DMS153 treated with DMSO at 0.1 percent for 48 hours (cell line): ENCODE measurements around the gene SMIM36.
"Not testable (repeated sequence)": the region's sequence is repeated elsewhere in the genome, so short reads cannot be mapped to it uniquely, and the experiment has no call there.

Experiments used
- DNase-seq: peaks from one replicate; lab custom pipeline; 2025; ENCODE audit not compliant: unreplicated experiment; lab: John Stamatoyannopoulos, UW

Gene SMIM36

DNA sequence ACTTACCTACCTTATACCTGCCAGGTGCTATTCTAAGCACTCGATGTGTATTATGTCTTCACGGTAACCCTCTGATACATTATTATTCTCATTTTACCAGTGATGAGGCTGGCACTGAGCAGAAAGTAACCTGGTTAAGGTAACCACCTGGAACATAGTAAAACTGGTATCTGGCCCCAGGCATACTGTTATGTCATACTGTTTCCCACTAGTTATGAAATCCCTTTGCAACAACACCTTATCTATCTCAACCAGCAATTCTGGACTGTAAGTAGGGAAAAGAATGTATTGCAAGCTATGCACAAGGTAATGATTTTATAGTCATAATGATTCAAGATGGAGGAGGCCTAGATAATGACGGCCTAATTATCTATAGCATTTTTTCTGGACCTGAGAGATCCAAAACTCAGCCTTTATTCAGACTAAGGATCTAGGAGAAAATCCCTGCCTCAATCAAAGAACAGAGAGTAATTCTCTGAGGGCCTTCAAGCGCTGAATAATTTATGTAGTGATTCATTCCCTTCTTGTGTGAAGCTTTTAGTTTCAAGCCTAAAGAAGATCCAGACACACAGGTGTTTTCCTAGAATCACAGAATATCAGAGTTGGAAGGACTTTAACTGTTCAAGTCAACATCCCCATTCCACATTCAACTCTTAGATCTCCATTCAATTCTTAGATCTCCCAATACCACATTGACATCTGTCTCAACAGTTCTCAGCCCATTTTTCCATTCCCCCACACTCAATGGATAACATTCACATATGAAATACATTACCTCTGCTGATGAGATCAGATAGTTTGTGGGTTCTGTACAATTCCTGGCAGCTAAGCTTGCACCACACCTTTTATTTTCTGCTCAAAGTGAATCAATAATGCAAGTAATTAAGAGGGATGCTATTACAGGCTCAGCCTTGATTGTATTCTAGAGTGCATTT is 74.8 kb downstream of the SMIM36 start:
- DNase-seq: no peak

DNA sequence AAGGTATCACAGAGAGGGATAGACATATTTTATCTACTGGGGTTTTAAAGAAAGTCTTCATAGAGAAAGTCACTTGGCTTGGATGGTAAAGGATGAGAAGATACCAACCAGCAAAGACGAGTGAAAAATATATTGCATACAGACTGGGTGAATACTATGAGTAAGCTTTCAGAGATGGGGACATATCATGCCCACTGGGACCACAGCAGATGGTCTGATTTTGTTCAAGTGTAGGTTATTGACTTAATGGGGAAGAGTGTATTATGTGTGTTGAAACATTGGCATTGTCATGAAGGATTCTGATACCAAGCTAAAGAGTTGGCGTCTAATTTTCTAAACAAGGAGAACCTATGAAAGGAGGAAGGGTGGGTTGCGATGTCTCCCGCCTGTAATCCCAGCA is 75.8 kb downstream of the SMIM36 start:
- DNase-seq: no peak

DNA sequence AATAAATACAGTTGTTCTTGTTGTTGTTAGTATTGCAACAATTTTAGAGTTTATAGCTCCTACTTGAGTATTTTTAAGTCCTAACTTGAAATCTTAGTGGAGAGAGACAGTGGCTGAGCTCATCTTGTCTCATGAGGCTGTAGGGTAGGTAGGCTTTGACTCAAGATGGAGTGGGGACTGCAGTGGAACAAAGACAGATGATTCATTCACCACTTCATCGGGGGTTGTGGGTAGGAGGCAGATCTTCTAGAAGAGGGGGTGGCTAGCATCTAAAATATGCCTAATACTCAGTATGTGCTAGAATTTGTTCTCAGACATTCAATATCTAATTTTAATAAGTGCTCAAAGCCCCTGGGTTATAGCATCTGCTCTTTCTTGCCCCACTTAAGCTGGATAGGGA is 76.5 kb downstream of the SMIM36 start:
- no peak for DNase-seq

DNA sequence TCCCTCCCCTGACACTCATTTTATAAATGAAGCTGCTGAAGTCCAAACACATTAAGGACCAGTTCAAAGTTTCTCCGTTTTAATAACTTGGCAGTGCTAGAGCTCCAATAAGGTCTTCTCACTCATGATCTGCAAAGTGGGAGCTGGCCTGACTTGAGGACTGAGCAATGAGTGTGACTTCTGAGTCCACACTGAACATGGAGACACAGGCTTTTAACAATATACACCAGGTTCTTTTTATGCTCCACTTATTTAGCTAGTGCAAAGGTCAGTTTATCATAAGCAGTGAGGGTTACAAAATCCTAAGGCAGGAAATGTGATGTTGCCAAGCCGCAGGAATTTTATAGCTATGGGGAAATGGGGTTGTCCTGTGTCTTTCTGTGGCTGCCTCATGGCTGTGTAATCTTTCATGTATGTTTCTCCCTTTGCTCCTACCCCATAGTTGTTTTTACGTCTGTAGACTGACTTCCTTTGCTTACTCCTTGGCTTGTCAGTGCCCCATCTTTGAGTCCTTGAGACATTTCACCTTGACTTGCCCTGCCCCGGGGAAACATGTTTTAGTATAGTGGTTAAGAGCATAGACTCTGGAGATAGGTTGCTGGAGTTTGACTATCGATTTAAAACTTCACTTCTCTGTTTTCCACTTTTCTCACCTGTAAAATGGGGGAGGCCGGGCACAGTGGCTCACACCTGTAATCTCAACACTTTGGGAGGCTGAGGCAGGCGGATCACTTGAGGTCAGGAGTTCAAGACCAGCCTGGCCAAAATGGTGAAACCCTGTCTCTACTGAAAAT is 77.4 kb downstream of the SMIM36 start:
- DNase-seq: no peak

DNA sequence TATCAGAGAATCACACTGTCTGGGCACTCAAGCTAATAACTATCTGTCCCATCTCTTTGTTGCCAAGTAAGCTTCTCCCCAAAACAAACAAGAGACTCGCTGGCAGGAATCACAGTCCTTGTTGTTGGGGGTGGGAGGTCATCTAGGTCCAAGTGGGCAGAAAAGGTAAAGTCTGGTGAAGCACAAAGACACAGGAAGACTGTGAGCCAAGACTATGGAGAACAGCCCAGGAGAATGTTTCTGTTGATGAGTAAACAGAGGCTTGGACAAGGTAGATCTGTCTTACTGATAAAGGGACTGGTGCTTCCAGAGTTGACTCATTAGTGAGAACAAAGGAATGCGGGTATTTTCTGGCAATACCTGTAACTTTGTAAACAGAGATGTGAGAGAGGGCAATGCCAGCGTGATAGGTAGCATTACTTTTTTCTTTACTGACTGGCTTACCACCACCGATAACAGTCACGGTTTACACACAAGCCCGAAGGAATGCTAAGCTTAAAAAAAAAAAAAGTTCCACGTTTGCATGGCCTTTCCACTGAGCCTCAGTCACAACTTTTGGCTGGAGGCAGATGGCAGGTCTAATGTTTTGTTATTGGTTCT is 78.1 kb downstream of the SMIM36 start:
- no peak for DNase-seq

DNA sequence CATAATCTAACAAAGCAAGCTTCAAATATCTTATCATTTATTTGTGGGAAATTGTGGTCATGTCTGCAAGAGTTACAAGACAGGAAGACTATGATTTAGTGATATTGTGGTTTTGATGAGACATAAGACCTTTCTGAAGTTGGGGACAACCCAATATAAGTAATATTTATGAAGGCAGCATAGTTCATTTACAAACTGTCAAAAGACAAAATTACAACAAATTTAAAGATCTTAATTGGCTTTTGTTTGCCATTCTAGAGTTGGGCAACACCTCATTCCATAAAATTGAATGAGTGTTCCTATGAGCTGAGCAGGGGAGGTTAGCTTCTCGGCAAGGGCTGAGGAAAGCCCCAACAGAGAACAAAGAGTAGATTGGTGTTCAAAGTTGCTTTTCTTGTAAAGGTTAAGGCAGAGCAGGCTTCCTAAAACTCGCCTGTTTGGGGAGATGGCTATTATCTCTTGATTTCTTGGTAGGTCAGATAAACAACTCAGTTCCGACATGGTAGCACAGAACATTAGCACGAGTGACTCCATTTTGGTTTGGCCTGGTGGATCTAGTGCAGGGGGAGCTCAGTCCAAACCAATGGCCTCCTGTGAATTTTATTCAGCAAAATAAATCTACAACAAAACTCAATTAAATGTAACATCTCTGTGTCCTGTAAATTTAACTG is 78.8 kb downstream of the SMIM36 start:
- DNase-seq: no peak

DNA sequence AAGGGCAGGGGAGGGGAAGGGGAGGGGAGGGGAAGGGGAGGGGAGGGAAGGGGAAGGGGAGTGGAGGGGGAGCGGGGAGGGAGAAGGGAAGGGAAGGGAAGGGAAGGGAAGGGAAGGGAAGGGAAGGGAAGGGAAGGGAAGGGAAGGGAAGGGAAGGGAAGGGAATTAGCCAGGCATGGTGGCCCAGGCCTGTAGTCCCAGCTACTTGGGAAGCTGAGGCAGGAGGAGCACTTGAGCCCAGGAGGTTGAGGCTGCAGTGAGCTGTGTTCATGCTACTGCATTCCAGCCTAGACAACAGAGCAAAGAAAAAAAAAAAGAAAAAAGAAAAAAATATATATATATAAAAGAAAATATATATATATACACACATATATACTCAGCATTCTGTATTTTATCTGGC is 79.3 kb downstream of the SMIM36 start:
- DNase-seq: not testable (repeated sequence)

DNA sequence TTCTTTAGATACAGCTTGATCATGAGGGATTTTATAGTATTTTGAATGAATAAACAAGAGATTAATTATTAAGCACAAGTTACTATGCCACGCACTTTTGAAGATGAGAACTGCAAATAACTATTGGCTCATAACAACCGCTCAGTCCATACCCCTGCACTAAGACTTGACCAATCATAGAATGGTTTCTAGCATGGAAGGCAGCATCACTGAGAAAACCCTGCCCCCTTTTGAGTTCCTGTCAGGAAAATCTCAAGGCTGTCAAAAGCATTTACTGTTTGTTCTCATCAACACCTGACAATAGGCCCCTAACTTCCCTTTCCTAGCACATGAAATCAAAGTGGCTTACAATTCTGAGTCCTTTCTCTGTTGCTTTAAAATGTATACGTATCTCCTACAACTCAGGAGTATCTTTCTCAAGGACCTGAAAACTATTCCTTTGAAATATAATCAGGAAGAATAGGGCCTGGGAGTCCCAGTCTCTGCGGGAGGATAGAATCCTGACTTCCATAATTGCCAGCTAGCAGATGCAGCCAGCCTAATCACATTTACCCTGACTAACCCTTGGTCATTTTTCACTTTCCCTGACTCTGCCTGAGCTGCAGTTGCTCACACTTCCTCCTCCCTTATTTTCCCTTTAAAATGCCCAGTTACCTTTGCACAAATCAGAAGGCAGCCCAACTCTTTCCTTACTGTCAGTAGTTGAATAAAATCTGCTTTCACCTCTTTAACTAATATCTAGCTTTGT is 80.5 kb downstream of the SMIM36 start:
- no peak for DNase-seq

DNA sequence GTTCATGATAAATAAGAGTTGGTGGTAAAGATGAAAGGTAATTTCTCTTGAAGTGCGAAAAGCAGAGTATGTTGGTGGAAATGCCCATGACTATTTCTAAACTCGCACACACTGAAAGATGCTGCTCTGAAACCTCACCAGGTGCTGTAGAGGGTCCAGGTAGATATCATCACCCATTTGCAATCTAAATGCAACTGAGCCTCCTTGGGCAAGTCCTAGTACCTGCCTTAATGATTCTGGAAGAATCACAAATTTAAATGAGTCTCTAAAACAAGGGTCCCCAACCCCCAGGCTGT is 83.7 kb downstream of the SMIM36 start:
- DNase-seq: no peak

DNA sequence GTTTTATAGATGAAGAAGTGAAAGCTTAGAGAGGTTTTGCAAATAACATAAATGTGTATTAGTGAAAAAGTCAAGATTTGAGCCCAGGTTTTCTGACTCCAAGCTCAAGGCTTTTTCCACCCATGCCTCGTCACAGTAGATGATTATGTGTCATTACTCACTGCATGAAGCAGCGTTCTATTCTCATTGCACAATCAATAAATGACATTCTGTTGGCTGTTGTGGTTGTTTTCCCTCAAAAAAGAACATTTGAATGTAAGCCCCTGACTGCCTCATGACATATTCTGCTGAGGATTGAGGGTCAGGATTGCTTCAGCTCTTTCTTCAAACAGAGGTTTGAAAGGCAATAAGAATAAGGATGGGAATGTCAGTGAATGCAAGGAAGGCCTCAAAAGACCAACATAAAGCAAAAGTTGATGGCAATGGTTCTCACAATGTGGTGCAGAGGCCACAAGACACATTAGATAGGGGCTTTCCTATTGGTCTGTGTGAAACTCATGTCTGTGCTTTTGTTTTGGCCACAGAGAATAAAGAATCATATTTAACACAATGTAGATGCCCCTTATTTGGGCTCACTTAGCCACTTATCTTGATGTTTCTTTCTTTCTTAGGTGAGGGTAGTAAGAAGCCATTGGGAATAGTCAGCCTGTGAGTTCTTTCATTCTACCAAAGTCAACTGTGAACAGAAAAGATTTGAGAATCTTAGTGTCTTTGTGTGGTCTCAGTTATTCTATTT is 84.2 kb downstream of the SMIM36 start:
- no peak for DNase-seq

DNA sequence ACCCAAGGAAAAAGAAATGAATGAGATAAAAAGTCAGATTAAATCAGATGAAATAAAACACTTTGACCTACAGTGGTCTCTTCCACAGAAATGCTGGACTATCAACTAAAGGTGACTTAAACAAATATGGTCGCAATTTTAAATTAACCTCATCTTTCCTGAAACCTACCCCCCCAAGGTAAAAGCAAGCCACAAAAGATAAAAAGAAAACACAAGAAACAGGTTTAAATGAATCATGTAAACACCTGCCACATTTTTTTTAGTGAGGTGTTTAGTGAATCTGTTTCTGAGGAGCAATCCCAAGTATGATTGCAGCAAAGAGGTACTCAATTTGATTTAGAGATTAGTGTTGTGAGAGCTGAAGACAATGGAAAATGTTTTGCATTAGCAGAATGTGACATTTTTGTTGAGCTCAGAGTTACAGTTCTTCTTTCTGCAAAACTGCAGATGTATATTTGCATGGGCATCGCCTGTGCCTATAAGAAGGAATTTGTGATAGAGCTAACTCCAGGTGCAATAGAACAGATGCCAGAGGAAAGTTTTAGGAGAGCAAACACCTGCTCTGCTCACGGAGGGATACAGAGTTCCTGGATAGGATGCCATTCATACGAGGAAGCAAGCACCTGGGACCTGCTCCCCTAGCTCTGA is 86.2 kb downstream of the SMIM36 start:
- no peak for DNase-seq

DNA sequence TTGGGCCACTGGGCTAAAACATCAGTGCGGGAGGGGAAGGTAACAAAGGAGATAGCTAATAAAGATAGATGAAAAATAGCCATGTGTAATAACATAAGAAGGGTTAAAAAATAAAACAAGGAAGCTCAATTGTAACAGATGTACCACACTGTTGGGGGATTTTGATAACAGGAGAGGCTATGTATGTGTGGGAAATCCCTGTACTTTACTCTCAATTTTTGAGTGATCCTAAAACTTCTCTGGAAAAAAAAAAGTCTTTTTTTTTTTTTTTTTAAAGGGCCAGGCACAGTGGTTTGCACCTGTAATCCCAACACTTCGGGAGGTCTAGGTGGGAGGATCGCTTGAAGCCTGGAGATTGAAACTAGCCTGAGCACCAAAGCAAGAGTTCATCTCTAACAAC is 87.7 kb downstream of the SMIM36 start:
- no peak for DNase-seq

DNA sequence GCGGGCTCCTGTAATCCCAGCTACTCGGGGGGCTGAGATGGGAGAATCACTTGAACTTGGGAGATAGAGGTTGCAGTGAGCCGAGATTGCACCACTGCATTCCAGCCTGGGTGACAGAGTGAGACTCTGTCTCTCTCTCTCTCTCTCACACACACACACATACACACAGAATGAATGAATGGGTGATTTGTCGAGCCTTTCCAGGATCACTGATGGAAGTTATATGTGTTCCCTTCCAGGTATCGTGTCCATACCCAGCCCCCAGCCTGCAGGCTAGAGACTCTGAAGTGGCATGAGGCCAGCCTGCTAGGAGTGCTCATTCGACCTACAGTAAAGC is 88.5 kb downstream of the SMIM36 start:
- not testable (repeated sequence) for DNase-seq

DNA sequence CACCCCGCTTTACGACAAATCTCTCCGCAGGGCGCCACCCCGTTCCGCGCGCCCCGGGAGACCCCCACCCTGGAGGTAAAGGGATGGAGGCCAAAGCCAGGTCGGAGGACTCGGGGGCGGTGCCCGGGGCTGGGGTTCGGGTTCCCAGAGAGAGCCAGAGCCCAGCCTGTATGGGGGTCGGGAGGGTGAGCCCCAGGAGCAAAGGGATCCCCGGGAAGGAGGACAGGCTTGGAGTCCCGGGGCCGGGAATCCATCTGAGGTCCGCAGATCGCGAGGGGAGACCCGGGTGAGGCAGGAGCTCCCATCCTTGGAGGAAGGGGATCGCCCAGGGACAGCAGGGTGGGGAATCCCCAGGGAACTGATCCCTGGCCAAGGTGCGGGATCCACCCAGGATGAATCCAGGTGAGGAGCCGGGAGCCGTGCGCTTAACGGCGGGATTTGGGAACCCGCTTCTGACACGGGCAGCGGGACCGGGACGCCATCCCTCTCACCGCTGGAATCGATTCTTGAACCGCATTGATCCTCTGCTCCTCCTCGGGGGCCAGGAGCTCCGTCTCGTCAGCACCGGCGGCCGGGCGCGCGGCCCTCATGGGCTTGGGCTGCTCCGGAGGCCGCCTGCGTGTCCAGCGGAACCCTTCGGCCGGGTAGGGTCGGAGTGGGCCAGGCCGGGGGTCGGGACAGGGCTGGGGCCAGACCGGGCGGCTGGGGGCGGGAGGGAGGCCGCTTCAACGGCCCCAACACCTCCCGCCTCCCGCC is 89.9 kb downstream of the SMIM36 start, which contains the start of gene MMD:
Gene MMD, minus strand, starts transcription at position 657 of the 756 bp plus-strand sequence. Its CDS starts 140 bp downstream, at position 517.
- DNase-seq: peak; percentile 57

DNA sequence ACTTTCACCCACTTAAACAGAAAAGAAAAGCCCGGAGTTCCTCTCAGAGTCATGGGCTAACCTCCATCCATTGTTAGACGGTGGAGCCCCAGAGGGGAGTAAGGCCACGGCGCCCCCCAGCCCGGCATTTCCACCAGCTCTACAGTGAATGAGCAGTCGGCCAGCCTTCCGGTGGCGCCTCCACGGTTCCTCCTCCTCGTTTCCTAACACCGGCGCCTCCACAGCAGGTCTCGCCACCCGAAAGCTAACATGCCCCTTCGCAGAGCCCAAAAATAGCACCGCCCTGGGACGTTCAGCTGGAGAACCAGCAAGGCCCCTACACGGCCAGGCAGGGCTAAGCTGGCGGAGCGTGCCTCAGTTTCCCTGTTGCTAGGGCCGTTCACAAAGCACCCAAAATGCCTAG is 90.5 kb downstream of the SMIM36 start:
- peak; percentile 10 for DNase-seq

DNA sequence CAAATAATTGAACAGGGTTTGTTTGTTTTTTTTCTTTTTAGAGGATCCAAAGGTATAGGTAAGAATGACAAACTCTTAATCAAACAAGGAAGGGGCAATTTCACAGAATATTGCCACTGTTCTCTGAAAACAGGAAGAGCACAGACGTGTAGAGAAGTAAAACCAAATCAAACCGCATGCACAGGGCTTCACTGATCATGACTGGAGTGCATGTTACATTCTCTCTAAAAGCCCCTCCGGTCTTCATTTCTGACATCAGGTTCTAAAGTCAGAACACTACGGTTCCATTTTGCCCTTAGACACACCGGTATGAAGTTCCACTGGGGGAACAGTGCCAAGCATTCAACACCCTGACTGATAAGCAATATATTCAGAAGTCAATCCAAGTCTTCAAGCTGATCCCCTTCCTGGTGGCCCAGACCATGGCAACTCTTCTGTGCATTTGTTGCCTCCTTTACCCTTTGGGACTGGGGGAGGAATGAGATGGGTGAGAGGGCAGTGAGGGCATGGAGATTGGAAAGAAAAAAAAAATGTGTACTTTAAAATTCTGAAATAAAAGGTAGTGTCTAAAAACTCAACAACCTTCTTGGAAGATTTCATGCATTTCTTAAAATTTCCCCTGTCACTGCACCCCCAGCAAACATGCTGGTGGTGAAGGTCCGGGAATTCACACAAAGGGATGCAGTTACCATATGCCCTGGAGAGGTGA is 91.0 kb downstream of the SMIM36 start:
- no peak for DNase-seq

DNA sequence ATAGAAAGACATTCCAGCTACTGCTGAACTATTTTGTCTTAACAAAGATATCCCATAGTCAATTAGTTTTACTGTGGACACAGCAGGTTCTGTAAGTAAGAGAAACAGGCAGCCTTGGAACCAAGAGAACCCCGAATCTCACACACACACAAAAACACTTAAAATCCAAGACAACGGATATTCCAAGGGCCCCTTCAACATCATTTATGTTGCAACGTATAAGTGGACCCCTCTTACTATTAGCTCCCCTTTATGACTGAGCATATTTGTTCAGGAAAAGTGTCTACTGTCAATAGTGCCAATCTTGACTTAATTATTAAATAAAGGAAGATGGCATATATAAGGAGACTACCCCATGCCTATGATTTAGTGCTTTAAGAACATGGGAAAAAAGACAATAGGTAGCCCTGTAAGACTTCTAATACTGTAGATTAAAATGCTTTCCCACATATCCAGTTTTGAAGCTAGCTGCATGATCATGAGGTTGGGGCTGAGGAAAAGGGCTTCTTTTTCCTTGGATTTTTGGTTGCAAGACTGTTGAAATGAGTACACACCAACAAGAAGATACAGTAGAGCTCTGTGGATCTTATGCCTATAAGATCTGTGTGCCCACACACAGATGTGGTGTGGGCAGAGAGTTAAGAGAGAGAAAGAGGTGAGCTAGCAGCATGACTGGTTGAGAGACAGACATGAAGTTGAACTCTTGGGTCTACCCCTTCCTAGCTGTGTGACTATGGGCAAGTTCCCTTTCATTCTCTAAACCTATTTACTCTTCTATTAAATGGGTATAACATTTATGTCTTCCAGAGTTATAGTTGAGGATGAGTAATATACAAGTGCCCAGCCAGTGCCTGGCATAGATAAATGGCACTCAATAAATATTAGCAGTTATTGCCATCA is 92.6 kb downstream of the SMIM36 start:
- DNase-seq: no peak
